ENCODE data around the gene CAP1. TPM values are rescaled to one million over a fixed set of nuclear protein-coding genes. Genes with fewer than 3 reads are reported as not detected.

CAP1 gene
- polyA plus RNA-seq, 1 donor from 2014 or later = 162 TPM

- no peaks in the 10 kb centered on the region for H3K27me3 ChIP-seq (ENCODE audit: insufficient read depth, low read depth, low read length)
- H3K4me2 ChIP-seq (ENCODE audit: low read length) = no peak overlapping the region
- H3K4me3 ChIP-seq (ENCODE audit: low read length) = no peak overlapping the region
- no peak for TF ChIP-seq RAD21 (conservative IDR thresholded peaks at IDR 0.05)
- no peak for TF ChIP-seq MXI1 (conservative IDR thresholded peaks at IDR 0.05; ENCODE audit: poor library complexity, severe bottlenecking)
- no peak for TF ChIP-seq POLR2AphosphoS5 (IDR thresholded peaks at IDR 0.05)
- TF ChIP-seq SMC3 (conservative IDR thresholded peaks at IDR 0.05; ENCODE audit: poor library complexity) = no peak
- no peak for TF ChIP-seq REST (IDR thresholded peaks at IDR 0.05; ENCODE audit: borderline replicate concordance)
- H3K9me2 ChIP-seq (ENCODE audit: insufficient read depth, low read length) = no peaks in the 10 kb centered on the region
- no peak overlapping the region for H3K27ac ChIP-seq (ENCODE audit: low read length)
- H3F3A ChIP-seq (ENCODE audit: insufficient read depth, low read length, poor library complexity, severe bottlenecking) = no peaks in the 10 kb centered on the region
- no peak overlapping the region for H2AFZ ChIP-seq (ENCODE audit: low read depth, low read length)
- H3K36me3 ChIP-seq (ENCODE audit: insufficient read depth, low read length) = peaks cover 4% of the 10 kb centered on the region
- no peaks in the 10 kb centered on the region for H3K79me2 ChIP-seq (replicated peaks; ENCODE audit: insufficient read depth, low read length)
- no peak overlapping the region for H3K9ac ChIP-seq (ENCODE audit: low read length)
- H4K20me1 ChIP-seq (ENCODE audit: insufficient read depth) = no peaks in the 10 kb centered on the region
- no peaks in the 10 kb centered on the region for H3K9me3 ChIP-seq (ENCODE audit: low read length)
These were observed 36.4 kb downstream of the CAP1 start for GRCh38 chr1:40076895-40077312.

- Histone ChIP-seq H3K9me2 (ENCODE audit: insufficient read depth, low read length) (no peaks in the 10 kb centered on the region), H3K79me2 (replicated peaks; ENCODE audit: insufficient read depth, low read length) (no peaks in the 10 kb centered on the region), H3K9ac (ENCODE audit: low read length) (no peak overlapping the region), H4K20me1 (ENCODE audit: insufficient read depth) (no peaks in the 10 kb centered on the region), H2AFZ (ENCODE audit: low read depth, low read length) (no peak overlapping the region), H3K4me3 (ENCODE audit: low read length) (no peak overlapping the region), H3K27ac (ENCODE audit: low read length) (no peak overlapping the region), H3F3A (ENCODE audit: insufficient read depth, low read length, poor library complexity, severe bottlenecking) (no peaks in the 10 kb centered on the region), H3K36me3 (ENCODE audit: insufficient read depth, low read length) (peaks cover 4% of the 10 kb centered on the region), H3K9me3 (ENCODE audit: low read length) (no peaks in the 10 kb centered on the region), H3K4me2 (ENCODE audit: low read length) (no peak overlapping the region), H3K27me3 (ENCODE audit: insufficient read depth, low read depth, low read length) (no peaks in the 10 kb centered on the region)
- no peak for TF ChIP-seq POLR2AphosphoS5 (IDR thresholded peaks at IDR 0.05)
- no peak for TF ChIP-seq REST (IDR thresholded peaks at IDR 0.05; ENCODE audit: borderline replicate concordance)
- TF ChIP-seq CTCF (IDR thresholded peaks at IDR 0.05; ENCODE audit: poor library complexity, severe bottlenecking) = peak; percentile 71
- no peak for TF ChIP-seq EZH2 (IDR thresholded peaks at IDR 0.05; ENCODE audit: borderline replicate concordance, insufficient read depth, low read length, poor library complexity, severe bottlenecking)
- peak; percentile 76 for TF ChIP-seq SMC3 (conservative IDR thresholded peaks at IDR 0.05; ENCODE audit: poor library complexity)
- peak; percentile 61 for TF ChIP-seq RAD21 (conservative IDR thresholded peaks at IDR 0.05)
These were observed 38.2 kb downstream of the CAP1 start for GRCh38 chr1:40078512-40079333.

All from neural cell (in vitro differentiated cells).